ENCODE data around the gene ARSD. TPM values are rescaled to one million over a fixed set of nuclear protein-coding genes. Genes with fewer than 3 reads are reported as not detected.

ARSD gene
- total RNA-seq, 2 donors from 2014 or later = 52.1 to 69.5 TPM

GRCh38 chrX:2908125-2908685, 20.9 kb downstream of the ARSD start:
- DNase-seq (ENCODE audit: low spot score) = no peak
- Histone ChIP-seq H3K36me3 (no peaks in the 10 kb centered on the region), H3K27ac (no peak overlapping the region), H3K9me3 (no peaks in the 10 kb centered on the region), H3K4me1 (replicated peaks) (no peaks in the 10 kb centered on the region), H3K27me3 (replicated peaks; ENCODE audit: insufficient read depth) (no peaks in the 10 kb centered on the region), H3K4me3 (no peak overlapping the region)
- intact Hi-C loops (cut with DNase I) = no loop called here
- TF ChIP-seq CTCF (IDR thresholded peaks at IDR 0.05) (no peak), POLR2A (IDR thresholded peaks at IDR 0.05) (no peak), POLR2AphosphoS5 (IDR thresholded peaks at IDR 0.05) (no peak)
- WGBS = 98% methylated on average over 2 of the region's 2 CpGs

GRCh38 chrX:2907295-2907694, 21.8 kb downstream of the ARSD start:
- DNase-seq (ENCODE audit: low spot score) = no peak
- H3K4me3 ChIP-seq = no peak overlapping the region
- intact Hi-C loops (cut with DNase I) = no loop called here
- no peaks in the 10 kb centered on the region for H3K27me3 ChIP-seq (replicated peaks; ENCODE audit: insufficient read depth)
- no peaks in the 10 kb centered on the region for H3K9me3 ChIP-seq
- no peaks in the 10 kb centered on the region for H3K4me1 ChIP-seq (replicated peaks)
- WGBS = 94% methylated on average over 20 of the region's 27 CpGs
- TF ChIP-seq POLR2A (IDR thresholded peaks at IDR 0.05) = no peak
- no peak for TF ChIP-seq CTCF (IDR thresholded peaks at IDR 0.05)
- no peak for TF ChIP-seq POLR2AphosphoS5 (IDR thresholded peaks at IDR 0.05)
- no peak overlapping the region for H3K27ac ChIP-seq
- H3K36me3 ChIP-seq = no peaks in the 10 kb centered on the region

GRCh38 chrX:2903366-2903765, 25.8 kb downstream of the ARSD start:
- no peak for DNase-seq (ENCODE audit: low spot score)
- Histone ChIP-seq H3K9me3 (no peaks in the 10 kb centered on the region), H3K4me3 (no peak overlapping the region), H3K36me3 (no peaks in the 10 kb centered on the region), H3K27ac (no peak overlapping the region), H3K27me3 (replicated peaks; ENCODE audit: insufficient read depth) (no peaks in the 10 kb centered on the region), H3K4me1 (replicated peaks) (no peaks in the 10 kb centered on the region)
- 100% methylated on average over 2 of the region's 2 CpGs for WGBS
- intact Hi-C loops (cut with DNase I) = no loop called here
- TF ChIP-seq CTCF (IDR thresholded peaks at IDR 0.05) (no peak), POLR2A (IDR thresholded peaks at IDR 0.05) (no peak), POLR2AphosphoS5 (IDR thresholded peaks at IDR 0.05) (no peak)

GRCh38 chrX:2902841-2903240, 26.3 kb downstream of the ARSD start:
- H3K27ac ChIP-seq = no peak overlapping the region
- intact Hi-C loops (cut with DNase I) = no loop called here
- DNase-seq (ENCODE audit: low spot score) = no peak
- no peaks in the 10 kb centered on the region for H3K9me3 ChIP-seq
- H3K4me1 ChIP-seq (replicated peaks) = no peaks in the 10 kb centered on the region
- no peaks in the 10 kb centered on the region for H3K27me3 ChIP-seq (replicated peaks; ENCODE audit: insufficient read depth)
- TF ChIP-seq POLR2AphosphoS5 (IDR thresholded peaks at IDR 0.05) (no peak), POLR2A (IDR thresholded peaks at IDR 0.05) (no peak), CTCF (IDR thresholded peaks at IDR 0.05) (no peak)
- WGBS = 100% methylated on average over 1 of the region's 1 CpG
- H3K4me3 ChIP-seq = no peak overlapping the region
- no peaks in the 10 kb centered on the region for H3K36me3 ChIP-seq

GRCh38 chrX:2901367-2902036, 27.6 kb downstream of the ARSD start:
- Histone ChIP-seq H3K9me3 (no peaks in the 10 kb centered on the region), H3K4me1 (replicated peaks) (no peaks in the 10 kb centered on the region)
- 95% methylated on average over 9 of the region's 9 CpGs for WGBS

More at GRCh38 chrX:2901367-2902036, 27.6 kb downstream of the ARSD start:
- H3K27me3 ChIP-seq (replicated peaks; ENCODE audit: insufficient read depth) = no peaks in the 10 kb centered on the region
- no peak overlapping the region for H3K27ac ChIP-seq
- intact Hi-C loops (cut with DNase I) = no loop called here
- TF ChIP-seq POLR2AphosphoS5 (IDR thresholded peaks at IDR 0.05) = no peak
- no peak overlapping the region for H3K4me3 ChIP-seq
- no peak for DNase-seq (ENCODE audit: low spot score)
- H3K36me3 ChIP-seq = no peaks in the 10 kb centered on the region

Measured in prostate gland (tissue), 2 donors.